BE2C (cell line): Measurements from ENCODE around the gene VPS54.

Source experiments
- DNase-seq: peaks from one replicate; pipeline ENCODE4 v3.0.0-alpha.2; 2020
- H3K27me3 ChIP-seq: fragments of 250-450 bp; sonication (Bioruptor Pico); 2 replicates; pipeline ENCODE4 v1.5.1; 2020; ENCODE audit warnings: mild to moderate bottlenecking
- H3K36me3 ChIP-seq: fragments of 250-450 bp; sonication (Bioruptor Pico); 2 replicates; pipeline ENCODE4 v1.5.1; 2020; ENCODE audit warnings: mild to moderate bottlenecking
- H3K4me1 ChIP-seq: fragments of 250-450 bp; sonication (Bioruptor Pico); 2 replicates; pipeline ENCODE4 v1.5.1; 2020
- H3K4me3 ChIP-seq: 2 replicates; pipeline ENCODE4 v1.5.1; 2011; ENCODE audit warnings: low read depth, low read length
- H3K9me3 ChIP-seq: fragments of 250-450 bp; sonication (Bioruptor Pico); 2 replicates; pipeline ENCODE4 v1.5.1; 2020
- CTCF ChIP-seq: IDR thresholded peaks from 2 replicates; pipeline ENCODE4 v1.5.1; 2012; ENCODE audit warnings: mild to moderate bottlenecking, low read depth, low read length

VPS54 gene

GRCh38 chr2:63902149-63902548 lies 117.1 kb downstream of the VPS54 start:
- DNase-seq = no peak
- no peak overlapping the region for H3K4me3 ChIP-seq
- TF ChIP-seq CTCF = no peak
- H3K27me3 ChIP-seq = no peaks in the 10 kb centered on the region
- H3K36me3 ChIP-seq = 0 out of 2 replicates have a peak, but pooled peaks cover 3% of the 10 kb centered on the region
- H3K9me3 ChIP-seq = no peaks in the 10 kb centered on the region
- no peaks in the 10 kb centered on the region for H3K4me1 ChIP-seq

- H3K4me1 ChIP-seq = no peaks in the 10 kb centered on the region
- no peaks in the 10 kb centered on the region for H3K27me3 ChIP-seq
- no peak for TF ChIP-seq CTCF
- no peak for DNase-seq
- H3K36me3 ChIP-seq = 0 out of 2 replicates have a peak, but pooled peaks cover 3% of the 10 kb centered on the region
- H3K4me3 ChIP-seq = no peak overlapping the region
- H3K9me3 ChIP-seq = no peaks in the 10 kb centered on the region
Measured at GRCh38 chr2:63899639-63900038, 119.6 kb downstream of the VPS54 start.

- no peak for DNase-seq
- TF ChIP-seq CTCF = no peak
- 0 out of 2 replicates have a peak, but pooled peaks cover 3% of the 10 kb centered on the region for H3K36me3 ChIP-seq
- no peaks in the 10 kb centered on the region for H3K4me1 ChIP-seq
- no peaks in the 10 kb centered on the region for H3K9me3 ChIP-seq
- H3K27me3 ChIP-seq = no peaks in the 10 kb centered on the region
- H3K4me3 ChIP-seq = no peak overlapping the region
Measured at GRCh38 chr2:63898839-63899238, 120.4 kb downstream of the VPS54 start.

DNA sequence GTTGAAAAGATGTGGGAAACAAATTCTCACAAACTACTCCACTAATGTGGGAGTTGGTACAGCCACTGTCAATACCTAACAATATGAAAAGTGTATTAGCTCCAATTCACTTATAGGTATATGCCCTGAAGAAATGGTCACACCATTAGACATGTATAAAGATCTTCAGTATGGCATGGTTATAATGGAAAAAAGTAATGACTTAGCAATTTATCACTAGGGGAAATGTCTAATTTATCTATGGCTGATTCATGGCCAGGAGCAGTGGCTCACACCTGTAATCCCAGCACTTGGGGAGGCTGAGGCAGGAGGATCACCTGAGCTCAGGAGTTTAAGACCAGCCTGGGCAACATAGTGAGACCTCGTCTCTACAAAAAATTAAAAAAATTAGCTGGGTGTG lies 125.1 kb downstream of the VPS54 start:
- H3K27me3 ChIP-seq = no peaks in the 10 kb centered on the region
- H3K4me3 ChIP-seq = no peak overlapping the region
- DNase-seq = no peak
- no peaks in the 10 kb centered on the region for H3K4me1 ChIP-seq
- no peak for TF ChIP-seq CTCF
- no peaks in the 10 kb centered on the region for H3K9me3 ChIP-seq
- no peaks in the 10 kb centered on the region; the same call in 1 of the 2 replicates for H3K36me3 ChIP-seq

GRCh38 chr2:63893163-63893562 lies 126.1 kb downstream of the VPS54 start:
- no peak for DNase-seq
- no peak for TF ChIP-seq CTCF
- H3K4me3 ChIP-seq = no peak overlapping the region
- no peaks in the 10 kb centered on the region for H3K27me3 ChIP-seq
- H3K9me3 ChIP-seq = no peaks in the 10 kb centered on the region
- H3K36me3 ChIP-seq = no peaks in the 10 kb centered on the region; the same call in 1 of the 2 replicates
- H3K4me1 ChIP-seq = no peaks in the 10 kb centered on the region

DNA sequence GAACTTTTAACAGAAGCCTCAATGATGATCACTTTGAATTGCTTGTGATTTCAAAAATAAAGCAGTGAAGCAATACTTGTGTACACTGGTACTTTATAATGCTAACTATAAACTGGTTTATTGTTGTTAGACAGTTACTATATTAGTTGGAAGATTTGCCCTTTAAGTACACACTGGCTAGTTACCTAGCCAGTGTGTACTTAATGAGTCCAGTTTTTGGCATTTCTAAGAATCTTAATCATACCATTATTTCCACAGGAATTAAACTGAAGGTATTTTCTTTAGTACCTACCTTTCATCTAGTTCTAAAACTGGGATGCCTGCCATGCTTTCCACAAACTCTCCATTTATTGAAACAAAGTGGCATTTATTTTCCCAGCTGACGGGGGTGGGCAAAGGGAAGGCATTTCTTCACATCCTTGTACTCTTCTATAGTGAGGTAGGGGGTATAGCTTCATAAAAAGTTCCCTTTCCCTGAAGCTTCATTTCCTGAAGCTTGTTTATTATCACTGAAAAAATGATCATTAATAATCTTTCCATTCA lies 127.7 kb downstream of the VPS54 start:
- H3K27me3 ChIP-seq = no peaks in the 10 kb centered on the region
- H3K9me3 ChIP-seq = no peaks in the 10 kb centered on the region
- H3K4me1 ChIP-seq = no peaks in the 10 kb centered on the region
- no peaks in the 10 kb centered on the region; the same call in 1 of the 2 replicates for H3K36me3 ChIP-seq
- no peak for DNase-seq
- TF ChIP-seq CTCF = no peak
- H3K4me3 ChIP-seq = no peak overlapping the region
